GM19240 (cell line): ENCODE measurements around the gene PTPA.

Experiments used
- DNase-seq: peaks from one replicate; pipeline ENCODE4 v3.0.0; 2011; ENCODE audit warnings: low spot score; ENCODE audit not compliant: insufficient read length

The PTPA gene

GRCh38 chr9:129137292-129138143 lies 26.3 kb downstream of the PTPA start:
- DNase-seq, result no peak

- DNase-seq, result no peak
These were observed 26.9 kb downstream of the PTPA start for GRCh38 chr9:129138144-129138462.

GRCh38 chr9:129138476-129139232 lies 27.4 kb downstream of the PTPA start:
- DNase-seq, result no peak

- DNase-seq, result peak; percentile 62
These were observed 28.2 kb downstream of the PTPA start for GRCh38 chr9:129139233-129139992.

- DNase-seq, result peak; percentile 82
These were observed 28.8 kb downstream of the PTPA start for GRCh38 chr9:129139993-129140396.

- DNase-seq, result no peak
These were observed 29.3 kb downstream of the PTPA start for GRCh38 chr9:129140397-129141065.

GRCh38 chr9:129141066-129142041 lies 30.1 kb downstream of the PTPA start:
- no peak for DNase-seq

GRCh38 chr9:129142138-129142935 lies 31.1 kb downstream of the PTPA start:
- DNase-seq, result no peak

- peak; percentile 88 for DNase-seq
These were observed 32.1 kb downstream of the PTPA start for GRCh38 chr9:129143031-129143927.

- DNase-seq, result no peak
These were observed 34.1 kb downstream of the PTPA start for GRCh38 chr9:129145316-129145715.

GRCh38 chr9:129145841-129146292 lies 34.7 kb downstream of the PTPA start:
- DNase-seq, result no peak

- no peak for DNase-seq
These were observed 35.3 kb downstream of the PTPA start for GRCh38 chr9:129146441-129146941.

GRCh38 chr9:129148463-129149204 lies 37.4 kb downstream of the PTPA start:
- DNase-seq, result no peak

- no peak for DNase-seq
These were observed 38.2 kb downstream of the PTPA start for GRCh38 chr9:129149442-129149841.

- no peak for DNase-seq
These were observed 38.9 kb downstream of the PTPA start for GRCh38 chr9:129150122-129150521.

- no peak for DNase-seq
These were observed 39.5 kb downstream of the PTPA start for GRCh38 chr9:129150672-129151211.

- no peak for DNase-seq
These were observed 40.3 kb downstream of the PTPA start for GRCh38 chr9:129151469-129151868.
